ENCODE results near the gene PKD2L1. TPM values are rescaled to one million over a fixed set of nuclear protein-coding genes. Genes with fewer than 3 reads are reported as not detected.
"Not testable (repeated sequence)": the region's sequence is repeated elsewhere in the genome, so short reads cannot be mapped to it uniquely, and the experiment has no call there.

PKD2L1 gene
- total RNA-seq: not detected in 2 replicates

- DNase-seq (ENCODE audit: extremely low read depth, low read depth, low spot score): no peak
Observed at GRCh38 chr10:100330079-100330478, at the start of gene PKD2L1. PKD2L1 (minus strand) TSS chr10:100330228; CDS start chr10:100330103, 125 bp downstream.

- no peak for DNase-seq (ENCODE audit: extremely low read depth, low read depth, low spot score)
Observed at GRCh38 chr10:100377830-100378229, 47.8 kb upstream of the PKD2L1 start.

DNA sequence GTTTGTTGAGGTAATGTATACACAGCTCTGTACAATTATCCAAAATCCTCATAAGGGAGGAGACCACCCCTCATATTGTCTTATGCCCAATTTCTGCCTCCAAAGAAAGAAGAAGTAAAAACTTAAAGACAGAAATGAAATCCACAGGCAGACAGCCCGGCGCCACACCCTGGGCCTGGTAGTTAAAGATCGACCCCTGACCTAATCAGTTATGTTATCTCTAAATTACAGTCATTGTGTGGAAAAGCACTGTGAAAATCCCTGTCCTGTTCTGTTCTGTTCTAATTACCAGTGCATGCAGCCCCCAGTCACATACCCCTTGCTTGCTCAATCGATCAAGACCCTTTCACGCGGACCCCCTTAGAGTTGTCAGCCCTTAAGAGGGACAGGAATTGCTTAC lies 46.6 kb upstream of the PKD2L1 start:
- not testable (repeated sequence) for DNase-seq (ENCODE audit: extremely low read depth, low read depth, low spot score)

- not testable (repeated sequence) for DNase-seq (ENCODE audit: extremely low read depth, low read depth, low spot score)
Observed at GRCh38 chr10:100374677-100375353, 44.8 kb upstream of the PKD2L1 start.

DNA sequence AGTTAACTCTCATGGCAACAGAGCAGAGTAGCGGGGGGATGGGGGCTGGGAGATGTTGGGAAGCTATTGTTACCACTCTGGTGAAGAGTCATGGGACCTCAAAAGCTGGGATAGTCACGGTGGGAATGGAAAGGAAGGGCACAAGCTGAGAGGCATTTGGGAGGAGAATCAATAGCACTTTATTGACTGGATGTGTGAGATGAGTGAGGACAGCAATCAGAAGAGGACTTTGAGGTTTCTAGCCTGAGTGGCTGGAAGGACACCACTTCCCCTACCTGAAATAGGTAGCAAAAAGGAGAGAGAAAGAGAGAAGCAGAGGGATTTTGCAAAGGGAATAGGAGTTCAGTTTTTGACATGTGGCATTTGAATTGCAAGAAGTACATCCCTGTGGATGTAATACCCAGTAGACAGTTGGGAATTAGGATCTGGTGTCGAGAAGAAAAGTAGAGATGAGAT lies 44.2 kb upstream of the PKD2L1 start:
- no peak for DNase-seq (ENCODE audit: extremely low read depth, low read depth, low spot score)

- DNase-seq (ENCODE audit: extremely low read depth, low read depth, low spot score): peak; percentile 88
Observed at GRCh38 chr10:100373298-100374199, 43.5 kb upstream of the PKD2L1 start.

DNA sequence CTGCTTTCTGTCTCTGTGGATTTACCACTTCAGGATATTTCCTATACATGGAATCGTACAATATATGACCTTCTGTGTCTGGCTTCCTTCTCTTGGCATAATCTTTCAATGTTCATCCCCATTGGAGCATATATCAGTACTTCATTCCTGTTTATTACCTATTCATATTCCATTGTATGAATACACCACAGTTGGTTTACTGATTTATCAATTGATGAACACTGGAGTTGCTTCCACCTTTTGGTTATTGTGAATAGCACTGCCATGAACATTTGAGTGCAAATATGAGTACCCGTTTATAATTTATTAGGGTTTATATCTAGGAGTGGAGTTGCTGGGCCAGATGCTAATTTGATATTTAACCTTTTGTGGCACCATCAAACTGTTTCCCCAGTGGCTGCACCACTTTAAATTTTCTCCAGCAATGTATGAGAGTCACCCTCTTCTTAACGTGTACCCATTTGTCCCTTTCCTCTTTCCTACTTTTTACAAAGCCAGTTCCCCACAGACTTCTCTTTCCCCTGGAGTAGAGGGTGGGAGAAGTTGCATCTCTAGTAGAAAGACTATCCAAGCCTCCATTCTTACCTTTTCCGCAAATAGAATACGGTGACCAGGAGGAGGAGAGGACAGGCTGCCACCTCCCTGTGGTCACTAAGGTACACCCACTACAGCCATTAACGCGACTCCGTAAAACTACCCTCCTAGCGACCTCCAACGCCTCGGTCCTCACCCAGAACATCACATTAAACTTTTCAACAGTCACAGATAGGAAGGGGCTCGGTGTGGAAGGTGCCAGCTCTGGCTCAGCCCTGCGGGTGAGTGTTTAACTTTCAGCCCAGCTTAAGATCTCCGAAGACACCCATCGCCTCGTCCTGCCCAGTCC lies 42.6 kb upstream of the PKD2L1 start:
- DNase-seq (ENCODE audit: extremely low read depth, low read depth, low spot score): no peak

GRCh38 chr10:100371482-100372027 lies 41.5 kb upstream of the PKD2L1 start:
- no peak for DNase-seq (ENCODE audit: extremely low read depth, low read depth, low spot score)

DNA sequence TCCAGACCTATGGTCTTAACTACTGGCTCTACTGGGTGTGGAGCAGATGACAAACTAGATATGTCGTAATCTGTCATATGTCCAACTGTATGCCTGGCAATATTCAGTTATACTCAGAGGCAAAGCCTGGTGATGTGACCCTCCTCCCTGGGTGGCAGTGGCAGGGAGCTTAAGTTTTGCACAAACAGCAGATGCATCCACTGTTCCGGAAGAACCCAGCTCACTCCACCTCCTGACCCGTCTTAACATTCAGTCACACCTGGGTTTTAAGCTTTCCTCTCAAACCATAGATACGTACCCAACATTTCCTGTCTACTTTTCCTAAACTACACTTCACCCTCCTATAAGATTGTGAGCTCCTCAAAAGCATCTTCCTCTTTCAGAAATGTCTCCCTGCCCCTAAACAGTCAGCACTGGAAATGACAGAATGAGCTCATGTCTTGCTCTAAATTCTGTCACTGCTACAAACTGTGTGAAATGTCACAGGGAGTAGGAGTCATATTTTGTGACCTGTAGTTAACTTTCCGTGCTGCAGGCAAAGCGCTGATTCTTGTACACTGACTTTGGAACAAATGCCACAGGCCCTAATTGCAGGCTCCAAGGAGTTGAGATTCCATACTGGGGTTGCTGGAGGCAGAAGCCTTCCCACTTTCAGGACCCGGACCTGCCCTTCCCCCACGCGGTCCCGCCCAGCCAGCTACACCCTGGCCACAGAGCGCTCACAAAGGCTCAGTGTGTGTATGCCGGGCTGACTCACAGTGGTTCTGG lies 40.9 kb upstream of the PKD2L1 start:
- no peak for DNase-seq (ENCODE audit: extremely low read depth, low read depth, low spot score)

GRCh38 chr10:100368721-100369120 lies 38.7 kb upstream of the PKD2L1 start:
- no peak for DNase-seq (ENCODE audit: extremely low read depth, low read depth, low spot score)

DNA sequence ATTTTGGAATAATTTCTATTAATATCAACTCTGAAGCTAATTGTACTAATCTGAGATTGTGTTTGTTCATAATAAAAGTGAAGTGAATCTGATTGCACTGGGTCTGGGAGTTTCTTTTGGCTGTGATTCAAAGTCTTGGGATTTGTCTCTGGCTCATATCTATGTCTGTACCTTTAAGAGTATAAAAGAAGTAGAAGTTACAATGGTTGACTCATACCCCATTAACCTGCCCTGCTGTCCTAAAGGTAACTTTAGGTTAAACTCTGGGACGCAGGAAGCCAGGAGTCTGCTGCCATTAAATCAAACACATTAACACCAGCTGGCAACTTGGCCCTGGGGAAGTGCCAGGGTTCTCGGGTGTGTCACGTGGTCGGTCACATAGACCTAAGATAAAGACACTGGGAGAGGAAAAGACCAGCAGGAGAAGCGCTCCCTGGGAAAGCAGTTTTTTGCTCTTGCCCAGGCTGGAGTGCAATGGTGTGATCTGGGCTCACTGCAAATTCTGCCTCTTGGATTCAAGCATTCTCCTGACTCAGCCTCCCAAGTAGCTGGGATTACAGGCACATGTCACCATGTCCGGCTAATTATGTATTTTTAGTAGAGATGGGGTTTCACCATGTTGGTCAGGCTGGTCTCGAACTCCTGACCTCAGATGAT lies 34.8 kb upstream of the PKD2L1 start:
- DNase-seq (ENCODE audit: extremely low read depth, low read depth, low spot score): no peak

DNA sequence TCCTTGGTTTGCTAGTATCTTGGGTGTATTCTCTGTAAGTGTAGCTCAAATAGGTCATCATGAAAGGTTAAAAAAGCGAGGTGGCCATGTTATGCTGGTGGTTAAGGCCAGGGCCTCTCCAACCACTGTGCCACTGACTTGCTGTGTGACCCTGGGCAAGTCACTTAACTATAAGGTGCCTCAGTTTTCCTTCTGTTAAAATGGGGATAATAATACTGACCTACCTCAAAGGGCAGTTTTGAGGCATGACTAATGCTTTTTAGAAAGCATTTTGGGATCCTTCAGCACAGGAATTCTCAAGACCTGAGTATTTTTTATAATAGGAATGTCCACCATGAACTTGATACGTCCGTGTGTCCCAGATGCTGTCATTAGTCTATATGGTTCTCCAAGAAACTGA lies 34.1 kb upstream of the PKD2L1 start:
- no peak for DNase-seq (ENCODE audit: extremely low read depth, low read depth, low spot score)

DNA sequence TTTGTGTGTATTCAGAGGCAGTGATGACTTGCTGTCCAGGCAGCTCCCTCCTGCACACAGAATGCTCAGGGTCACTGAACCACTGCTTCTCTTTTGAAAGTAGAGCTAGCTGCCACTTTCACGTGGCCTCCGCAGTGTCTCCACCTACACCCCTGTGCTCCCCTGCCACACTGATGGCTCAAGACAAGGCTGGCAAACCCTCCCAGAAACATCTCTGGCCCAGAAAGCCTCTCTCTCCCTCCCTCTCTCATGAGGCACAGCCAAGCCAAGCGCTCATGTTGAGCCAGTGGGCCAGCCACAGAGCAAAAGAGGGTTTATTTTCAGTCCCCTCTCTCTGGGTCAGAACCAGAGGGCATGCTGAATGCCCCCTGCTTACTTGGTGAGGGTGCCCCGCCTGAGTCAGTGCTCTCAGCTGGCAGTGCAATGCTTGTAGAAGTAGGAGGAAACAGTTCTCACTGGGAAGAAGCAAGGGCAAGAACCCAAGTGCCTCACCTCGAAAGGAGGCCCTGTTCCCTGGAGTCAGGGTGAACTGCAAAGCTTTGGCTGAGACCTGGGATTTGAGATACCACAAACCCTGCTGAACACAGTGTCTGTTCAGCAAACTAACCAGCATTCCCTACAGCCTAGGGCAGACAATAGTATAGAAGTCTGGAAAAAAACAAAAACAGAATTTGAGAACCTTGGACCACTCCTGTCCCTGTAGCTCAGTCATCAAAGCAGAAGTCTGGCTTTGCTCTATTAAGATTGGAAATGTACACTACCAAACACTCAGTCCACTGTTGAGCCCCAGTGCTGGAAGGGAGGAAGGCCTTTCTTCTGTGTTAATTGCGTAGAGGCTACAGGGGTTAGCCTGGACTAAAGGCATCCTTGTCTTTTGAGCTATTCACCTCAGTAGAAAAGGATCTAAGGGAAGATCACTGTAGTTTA lies 32.8 kb upstream of the PKD2L1 start:
- DNase-seq (ENCODE audit: extremely low read depth, low read depth, low spot score): no peak

GRCh38 chr10:100360234-100360633 lies 30.2 kb upstream of the PKD2L1 start:
- no peak for DNase-seq (ENCODE audit: extremely low read depth, low read depth, low spot score)

DNA sequence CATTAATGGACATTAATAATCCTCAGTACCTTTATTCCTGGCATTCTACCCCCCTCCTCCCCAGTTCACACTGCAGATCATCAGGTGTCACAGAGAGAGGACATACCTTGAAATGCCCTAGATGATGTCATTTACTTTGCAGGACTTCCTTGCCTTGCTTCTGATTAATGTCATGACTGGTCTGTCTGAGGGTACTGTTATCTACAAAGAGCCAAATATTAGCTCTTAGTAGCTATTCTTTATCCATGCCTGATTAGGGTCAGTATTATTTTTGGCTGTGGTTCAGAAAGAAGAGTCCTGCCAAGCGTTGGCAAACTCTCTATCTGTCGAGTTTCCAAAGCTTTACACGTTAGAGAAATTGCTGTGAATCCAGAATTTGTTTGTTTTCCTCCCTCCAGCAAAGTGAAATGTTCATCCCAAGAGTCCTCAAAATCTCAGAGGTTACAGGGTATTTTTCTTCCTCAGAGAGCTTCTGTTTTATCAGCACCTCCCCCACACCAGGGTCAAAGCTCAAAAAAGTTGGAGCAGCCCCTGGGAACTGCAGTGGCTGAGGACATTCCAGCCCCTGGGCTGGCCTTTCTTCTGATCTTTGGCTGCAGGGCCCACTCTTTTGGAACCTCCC lies 29.6 kb upstream of the PKD2L1 start:
- DNase-seq (ENCODE audit: extremely low read depth, low read depth, low spot score): no peak

DNA sequence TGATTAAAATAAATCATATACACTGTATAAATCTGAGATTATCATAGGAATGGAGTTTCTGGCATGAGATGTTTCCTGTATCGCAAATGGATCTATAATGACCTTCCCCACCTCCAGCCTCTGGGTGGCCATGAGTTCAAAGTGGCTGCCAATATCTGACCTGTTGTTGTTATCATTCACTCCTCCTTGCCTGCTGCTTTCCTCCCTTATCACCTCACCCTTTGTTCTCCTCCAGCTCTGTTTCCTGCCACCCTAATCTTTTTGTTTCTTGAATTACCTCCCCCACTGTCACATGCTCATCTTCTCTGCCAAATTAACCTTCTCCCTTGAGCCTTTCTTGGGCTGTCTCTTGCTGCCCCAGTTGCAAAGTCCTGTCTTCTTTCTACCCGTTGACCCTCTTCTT lies 29.0 kb upstream of the PKD2L1 start:
- DNase-seq (ENCODE audit: extremely low read depth, low read depth, low spot score): no peak

DNA sequence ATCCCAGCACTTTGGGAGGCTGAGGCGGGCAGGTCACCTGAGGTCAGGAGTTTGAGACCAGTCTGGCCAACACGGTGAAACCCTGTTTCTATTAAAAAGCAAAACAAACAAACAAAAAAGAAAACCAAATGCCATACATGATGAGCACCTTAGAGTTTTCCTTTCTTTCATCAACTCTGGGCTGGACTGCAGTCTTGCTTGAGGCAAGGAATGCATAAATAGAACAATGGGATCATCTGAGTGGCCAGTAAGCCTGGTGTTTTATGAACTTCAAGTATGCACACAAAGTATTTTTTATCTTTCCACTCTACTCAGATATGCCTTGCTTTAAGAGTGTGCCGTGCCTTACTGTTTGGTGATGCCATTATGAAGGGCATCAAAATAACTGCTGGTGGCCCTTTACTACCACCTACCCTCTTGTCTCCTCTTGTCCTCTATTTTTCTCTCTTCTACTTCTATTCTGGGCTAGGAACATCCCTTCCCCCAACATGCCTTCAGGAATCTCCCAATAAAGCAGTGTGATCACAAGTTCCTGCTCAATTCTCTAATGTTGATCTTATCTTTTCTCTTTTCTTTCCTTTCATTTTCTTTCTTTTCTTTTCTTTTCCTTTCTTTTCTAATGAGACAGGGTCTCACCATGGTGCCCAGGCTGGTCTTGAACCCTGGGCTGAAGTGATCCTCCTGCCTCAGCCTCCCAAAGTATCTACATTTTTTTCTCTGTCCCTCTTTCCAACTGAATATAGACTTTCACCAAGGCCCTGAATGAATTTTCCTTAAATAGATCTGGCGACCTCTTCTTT lies 27.2 kb upstream of the PKD2L1 start:
- DNase-seq (ENCODE audit: extremely low read depth, low read depth, low spot score): no peak
